Liver (tissue), 3 donors: Measurements from ENCODE around the gene NLGN1.

ENCODE experiments used
- ATF3 ChIP-seq: IDR thresholded peaks from 2 replicates; pipeline ENCODE4 v1.6.1; 2016; ENCODE audit warnings: antibody characterized with exemption
- CTCF ChIP-seq: fragments of 150-350 bp; IDR thresholded peaks from 2 replicates; pipeline ENCODE4 v1.5.1; 2017; ENCODE audit warnings: improper control_type of control experiment, low read depth, low read length; ENCODE audit not compliant: missing input control
- GABPA ChIP-seq, 2 donors: IDR thresholded peaks in 1 of 2; conservative IDR thresholded peaks in 1 of 2; 2 replicates each; pipeline ENCODE4 v1.6.1; 2016; ENCODE audit warnings: antibody characterized with exemption in 2 of 2, mild to moderate bottlenecking in 1 of 2, moderate library complexity in 1 of 2
- MAX ChIP-seq: IDR thresholded peaks from 2 replicates; pipeline ENCODE4 v1.6.1; 2016; ENCODE audit warnings: antibody characterized with exemption
- REST ChIP-seq: IDR thresholded peaks from 2 replicates; pipeline ENCODE4 v1.6.1; 2016; ENCODE audit warnings: antibody characterized with exemption, mild to moderate bottlenecking
- SP1 ChIP-seq: IDR thresholded peaks from 2 replicates; pipeline ENCODE4 v1.6.1; 2018; ENCODE audit warnings: antibody characterized with exemption, mild to moderate bottlenecking
- TAF1 ChIP-seq: conservative IDR thresholded peaks from 2 replicates; pipeline ENCODE4 v1.6.1; 2016; ENCODE audit warnings: antibody characterized with exemption, mild to moderate bottlenecking
- donor health status: healthy.
- donor health status: healthy.

GRCh38 chr3:173398111-173398479 lies 551 bp downstream of the NLGN1 start:
- no peak for TF ChIP-seq CTCF
- no peak for TF ChIP-seq MAX
- TF ChIP-seq TAF1, result no peak
- TF ChIP-seq ATF3, result no peak
- no peak for TF ChIP-seq GABPA (IDR thresholded peaks at IDR 0.05 in 1 of 2, conservative IDR thresholded peaks at IDR 0.05 in 1 of 2)
- TF ChIP-seq SP1, result no peak
- no peak for TF ChIP-seq REST
